Fibroblast of lung (primary cell): Measurements from ENCODE around the gene ZNF598. TPM values are rescaled to one million over a fixed set of nuclear protein-coding genes. Genes with fewer than 3 reads are reported as not detected.
"Not testable (repeated sequence)": the region's sequence is repeated elsewhere in the genome, so short reads cannot be mapped to it uniquely, and the experiment has no call there.

ENCODE experiments used
- DNase-seq, 2 donors: peaks; one replicate each; pipeline versions ENCODE4 v3.0.0 to v3.0.0-alpha.2; 2010; ENCODE audit warnings: low read depth in 2 of 2
- H2AFZ ChIP-seq: 2 replicates; pipeline ENCODE4 v1.5.1; 2012; ENCODE audit warnings: low read length, control low read depth, inconsistent platforms
- H3K27ac ChIP-seq: 2 replicates; pipeline ENCODE4 v1.5.1; 2011; ENCODE audit warnings: low read length, control low read depth; ENCODE audit not compliant: insufficient read depth
- H3K27me3 ChIP-seq: 2 replicates; pipeline ENCODE4 v1.5.1; 2011; ENCODE audit warnings: mild to moderate bottlenecking, low read length; ENCODE audit not compliant: control insufficient read depth, insufficient read depth
- H3K36me3 ChIP-seq: 2 replicates; pipeline ENCODE4 v1.5.1; 2011; ENCODE audit warnings: low read length; ENCODE audit not compliant: control insufficient read depth, insufficient read depth
- H3K4me1 ChIP-seq: 2 replicates; pipeline ENCODE4 v1.5.1; 2011; ENCODE audit warnings: low read length; ENCODE audit not compliant: control insufficient read depth, insufficient read depth; ENCODE audit errors: extremely low read depth
- H3K4me2 ChIP-seq: 2 replicates; pipeline ENCODE4 v1.5.1; 2011; ENCODE audit warnings: low read length, control low read depth; ENCODE audit not compliant: insufficient read depth; ENCODE audit errors: extremely low read depth
- H3K4me3 ChIP-seq, 4 experiments: fragments of 200-600 bp in 1 of 4; sonication (generic) in 1 of 4; replicated peaks in 1 of 4; 2 replicates each; pipeline ENCODE4 v1.5.1; 2011 to 2016; ENCODE audit warnings: low read length in 4 of 4, low read depth in 3 of 4, mild to moderate bottlenecking in 3 of 4, control low read depth in 2 of 4, inconsistent platforms in 1 of 4, mixed read lengths in 1 of 4; ENCODE audit not compliant: insufficient read depth in 1 of 4; ENCODE audit errors: control extremely low read depth in 1 of 4
- H3K79me2 ChIP-seq: 2 replicates; pipeline ENCODE4 v1.5.1; 2012; ENCODE audit warnings: mild to moderate bottlenecking, low read length, inconsistent platforms; ENCODE audit not compliant: control insufficient read depth, insufficient read depth
- H3K9ac ChIP-seq: 2 replicates; pipeline ENCODE4 v1.5.1; 2011; ENCODE audit warnings: mild to moderate bottlenecking, low read length, control low read depth; ENCODE audit not compliant: insufficient read depth
- H3K9me3 ChIP-seq: 2 replicates; pipeline ENCODE4 v1.5.1; 2012; ENCODE audit warnings: low read depth, low read length; ENCODE audit not compliant: control insufficient read depth, insufficient read depth
- H4K20me1 ChIP-seq: 2 replicates; pipeline ENCODE4 v1.5.1; 2011; ENCODE audit warnings: low read length; ENCODE audit not compliant: control insufficient read depth, insufficient read depth; ENCODE audit errors: extremely low read depth
- CTCF ChIP-seq, 2 donors: IDR thresholded peaks in 1 of 2; conservative IDR thresholded peaks in 1 of 2; 1 replicate in 1 of 2; 2 replicates in 1 of 2; pipeline ENCODE4 v1.5.1; 2011 to 2012; ENCODE audit warnings: low read length in 2 of 2, control low read depth in 1 of 2, inconsistent platforms in 1 of 2, low read depth in 1 of 2, mild to moderate bottlenecking in 1 of 2
- EZH2 ChIP-seq: IDR thresholded peaks from 2 replicates; pipeline ENCODE4 v1.5.1; 2012; ENCODE audit warnings: low read length, control low read depth, mild to moderate bottlenecking; ENCODE audit errors: missing control alignments
- polyA plus RNA-seq, 2 donors: library from polyadenylated mRNA; depleted of rRNA in 1 of 2; stranded (reverse) in 1 of 2; unstranded in 1 of 2; fragments of >200 nt; gene quantifications; 2 replicates each; pipeline ENCODE4 v1.2.1, GENCODE V29; 2011 to 2012; ENCODE audit warnings: missing spikeins in 1 of 2
- total RNA-seq: library from RNA; depleted of rRNA; stranded (reverse); fragments of >200 nt; gene quantifications from 2 replicates; pipeline ENCODE4 v1.2.1, GENCODE V29; 2014

Gene ZNF598
- total and polyA plus RNA-seq, 2 donors (not counting 1 experiment from before 2014, with no cell fraction given), result 11.6 to 18.8 TPM

- H3K4me3 ChIP-seq, result no peak overlapping the region
- no peaks in the 10 kb centered on the region for H3K79me2 ChIP-seq
- H3K4me2 ChIP-seq, result no peak overlapping the region
- H3K9me3 ChIP-seq, result no peaks in the 10 kb centered on the region
- H3K4me1 ChIP-seq, result peaks cover 6% of the 10 kb centered on the region
- peak in 1 of 2 donors; percentile 93 for DNase-seq
- no peak overlapping the region for H2AFZ ChIP-seq
- H4K20me1 ChIP-seq, result no peaks in the 10 kb centered on the region
- H3K27ac ChIP-seq, result no peak overlapping the region
- TF ChIP-seq CTCF (conservative IDR thresholded peaks at IDR 0.05 in 1 of 2, IDR thresholded peaks at IDR 0.05 in 1 of 2; ENCODE audit: low read depth in 1 of 2, low read length in 2 of 2) (no peak), EZH2 (no peak)
- H3K9ac ChIP-seq, result no peak overlapping the region
- H3K27me3 ChIP-seq, result peaks cover 5% of the 10 kb centered on the region
- no peaks in the 10 kb centered on the region for H3K36me3 ChIP-seq
These were observed 5.7 kb upstream of the ZNF598 start for GRCh38 chr16:2015117-2015946.

- no peak for TF ChIP-seq EZH2
- TF ChIP-seq CTCF (conservative IDR thresholded peaks at IDR 0.05 in 1 of 2, IDR thresholded peaks at IDR 0.05 in 1 of 2; ENCODE audit: low read depth in 1 of 2, low read length in 2 of 2), result no peak
- Histone ChIP-seq H3K27ac (no peak overlapping the region), H2AFZ (no peak overlapping the region), H3K9me3 (no peaks in the 10 kb centered on the region), H3K4me3 (no peak overlapping the region), H4K20me1 (no peaks in the 10 kb centered on the region), H3K36me3 (no peaks in the 10 kb centered on the region), H3K4me1 (peaks cover 7% of the 10 kb centered on the region), H3K4me2 (no peak overlapping the region), H3K79me2 (peaks cover 13% of the 10 kb centered on the region), H3K9ac (no peak overlapping the region), H3K27me3 (no peaks in the 10 kb centered on the region)
- no peak for DNase-seq
These were observed 3.9 kb upstream of the ZNF598 start for GRCh38 chr16:2013527-2013926.

GRCh38 chr16:2011726-2012125, 2.1 kb upstream of the ZNF598 start:
- not testable (repeated sequence) for H3K4me3 ChIP-seq, H3K27ac ChIP-seq, H2AFZ ChIP-seq, H4K20me1 ChIP-seq, H3K36me3 ChIP-seq, DNase-seq, H3K9ac ChIP-seq, H3K9me3 ChIP-seq, H3K27me3 ChIP-seq, H3K4me2 ChIP-seq
- Histone ChIP-seq H3K79me2 (peaks cover 31% of the 10 kb centered on the region), H3K4me1 (peaks cover 17% of the 10 kb centered on the region)
